ENCODE data around the gene SAV1. TPM values are rescaled to one million over a fixed set of nuclear protein-coding genes. Genes with fewer than 3 reads are reported as not detected.

SAV1 gene
- total RNA-seq, 1 experiment from 2014 or later: 64.1 TPM

DNA sequence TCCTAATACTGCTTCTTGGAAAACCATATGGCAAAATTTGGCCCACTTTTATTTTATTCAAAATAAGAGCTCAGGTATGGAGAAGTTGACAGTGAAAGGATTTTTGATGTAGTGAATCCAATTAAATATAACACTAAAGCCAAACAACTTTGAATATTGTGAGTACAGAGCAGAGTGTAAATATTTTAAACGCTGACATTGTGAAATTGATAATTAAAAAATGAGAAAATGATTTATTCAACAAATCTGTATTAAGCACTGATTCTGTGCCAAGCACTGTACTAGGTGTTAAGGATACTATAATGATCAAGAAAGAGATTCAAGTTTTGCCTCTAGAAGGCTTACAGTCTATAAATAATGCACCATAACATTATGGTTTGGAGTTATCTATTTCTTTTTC is 57.6 kb downstream of the SAV1 start:
- ATAC-seq (no peak), DNase-seq (ENCODE audit: low spot score) (no peak)
- Mint-ChIP-seq H3K9me3 (no peaks in the 10 kb centered on the region), H3K27ac (no peak overlapping the region), H3K27me3 (ENCODE audit: low read depth) (no peaks in the 10 kb centered on the region), H3K4me3 (no peak overlapping the region), H3K36me3 (no peaks in the 10 kb centered on the region), H3K4me1 (no peaks in the 10 kb centered on the region)
- CTCF ChIA-PET: interaction anchor here (1.0 kb wide), 1 partner anchor 10 kb away, joined by 3 read pairs; no protein-coding TSS in a partner anchor
- POLR2A ChIA-PET: no interaction called here
- TF ChIP-seq, protein P1, sequence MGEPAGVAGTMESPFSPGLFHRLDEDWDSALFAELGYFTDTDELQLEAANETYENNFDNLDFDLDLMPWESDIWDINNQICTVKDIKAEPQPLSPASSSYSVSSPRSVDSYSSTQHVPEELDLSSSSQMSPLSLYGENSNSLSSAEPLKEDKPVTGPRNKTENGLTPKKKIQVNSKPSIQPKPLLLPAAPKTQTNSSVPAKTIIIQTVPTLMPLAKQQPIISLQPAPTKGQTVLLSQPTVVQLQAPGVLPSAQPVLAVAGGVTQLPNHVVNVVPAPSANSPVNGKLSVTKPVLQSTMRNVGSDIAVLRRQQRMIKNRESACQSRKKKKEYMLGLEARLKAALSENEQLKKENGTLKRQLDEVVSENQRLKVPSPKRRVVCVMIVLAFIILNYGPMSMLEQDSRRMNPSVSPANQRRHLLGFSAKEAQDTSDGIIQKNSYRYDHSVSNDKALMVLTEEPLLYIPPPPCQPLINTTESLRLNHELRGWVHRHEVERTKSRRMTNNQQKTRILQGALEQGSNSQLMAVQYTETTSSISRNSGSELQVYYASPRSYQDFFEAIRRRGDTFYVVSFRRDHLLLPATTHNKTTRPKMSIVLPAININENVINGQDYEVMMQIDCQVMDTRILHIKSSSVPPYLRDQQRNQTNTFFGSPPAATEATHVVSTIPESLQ (CRISPR knock-in tag; IDR thresholded peaks at IDR 0.05): no peak
- TF ChIP-seq, protein P2, sequence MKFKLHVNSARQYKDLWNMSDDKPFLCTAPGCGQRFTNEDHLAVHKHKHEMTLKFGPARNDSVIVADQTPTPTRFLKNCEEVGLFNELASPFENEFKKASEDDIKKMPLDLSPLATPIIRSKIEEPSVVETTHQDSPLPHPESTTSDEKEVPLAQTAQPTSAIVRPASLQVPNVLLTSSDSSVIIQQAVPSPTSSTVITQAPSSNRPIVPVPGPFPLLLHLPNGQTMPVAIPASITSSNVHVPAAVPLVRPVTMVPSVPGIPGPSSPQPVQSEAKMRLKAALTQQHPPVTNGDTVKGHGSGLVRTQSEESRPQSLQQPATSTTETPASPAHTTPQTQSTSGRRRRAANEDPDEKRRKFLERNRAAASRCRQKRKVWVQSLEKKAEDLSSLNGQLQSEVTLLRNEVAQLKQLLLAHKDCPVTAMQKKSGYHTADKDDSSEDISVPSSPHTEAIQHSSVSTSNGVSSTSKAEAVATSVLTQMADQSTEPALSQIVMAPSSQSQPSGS (CRISPR knock-in tag; IDR thresholded peaks at IDR 0.05; ENCODE audit: borderline replicate concordance, low read depth): no peak
- TF ChIP-seq GRHL2 (CRISPR knock-in tag; IDR thresholded peaks at IDR 0.05; ENCODE audit: insufficient replicate concordance, severe bottlenecking) (no peak), ZNF396 (CRISPR knock-in tag; IDR thresholded peaks at IDR 0.05; ENCODE audit: borderline replicate concordance) (no peak), ATF1 (CRISPR knock-in tag; IDR thresholded peaks at IDR 0.05) (no peak), TP53 (CRISPR knock-in tag; IDR thresholded peaks at IDR 0.05) (no peak)
- TF ChIP-seq, protein P3, sequence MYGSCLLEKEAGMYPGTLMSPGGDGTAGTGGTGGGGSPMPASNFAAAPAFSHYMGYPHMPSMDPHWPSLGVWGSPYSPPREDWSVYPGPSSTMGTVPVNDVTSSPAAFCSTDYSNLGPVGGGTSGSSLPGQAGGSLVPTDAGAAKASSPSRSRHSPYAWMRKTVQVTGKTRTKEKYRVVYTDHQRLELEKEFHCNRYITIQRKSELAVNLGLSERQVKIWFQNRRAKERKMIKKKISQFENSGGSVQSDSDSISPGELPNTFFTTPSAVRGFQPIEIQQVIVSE (CRISPR knock-in tag; IDR thresholded peaks at IDR 0.05; ENCODE audit: borderline replicate concordance): no peak
- TF ChIP-seq, protein P4, sequence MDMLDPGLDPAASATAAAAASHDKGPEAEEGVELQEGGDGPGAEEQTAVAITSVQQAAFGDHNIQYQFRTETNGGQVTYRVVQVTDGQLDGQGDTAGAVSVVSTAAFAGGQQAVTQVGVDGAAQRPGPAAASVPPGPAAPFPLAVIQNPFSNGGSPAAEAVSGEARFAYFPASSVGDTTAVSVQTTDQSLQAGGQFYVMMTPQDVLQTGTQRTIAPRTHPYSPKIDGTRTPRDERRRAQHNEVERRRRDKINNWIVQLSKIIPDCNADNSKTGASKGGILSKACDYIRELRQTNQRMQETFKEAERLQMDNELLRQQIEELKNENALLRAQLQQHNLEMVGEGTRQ (CRISPR knock-in tag; IDR thresholded peaks at IDR 0.05): no peak

DNA sequence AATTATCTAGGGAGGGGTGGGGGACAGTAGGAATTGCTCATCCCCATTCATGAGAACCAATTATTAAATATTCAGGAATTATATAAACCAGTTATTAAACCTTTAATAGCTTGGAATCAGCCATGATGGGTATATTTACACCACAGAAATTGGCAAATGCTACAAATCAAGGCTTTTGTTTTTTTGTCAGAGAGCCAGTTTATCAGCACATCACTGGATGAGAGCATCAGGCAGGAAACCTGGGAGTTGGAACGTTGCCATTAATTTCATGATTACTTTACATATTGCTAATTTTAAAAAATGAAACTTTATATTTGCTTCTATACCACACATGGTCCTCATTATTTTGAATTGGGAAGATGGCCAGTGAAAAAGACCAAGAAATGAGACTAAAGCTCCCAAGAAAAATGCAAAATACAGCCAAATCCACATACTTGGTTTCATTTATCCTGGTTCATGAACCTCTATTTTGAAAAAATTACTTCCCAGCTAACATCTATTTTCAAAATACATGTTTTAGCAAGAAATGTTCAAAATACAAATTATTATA is 59.7 kb downstream of the SAV1 start:
- Mint-ChIP-seq H3K4me3 (no peak overlapping the region), H3K36me3 (no peaks in the 10 kb centered on the region), H3K27me3 (ENCODE audit: low read depth) (no peaks in the 10 kb centered on the region), H3K4me1 (no peaks in the 10 kb centered on the region), H3K27ac (no peak overlapping the region), H3K9me3 (no peaks in the 10 kb centered on the region)
- CTCF ChIA-PET: interaction anchor here (1.6 kb wide), 1 partner anchor 11 kb away, joined by 5 read pairs; no protein-coding TSS in a partner anchor
- POLR2A ChIA-PET: no interaction called here
- DNase-seq (ENCODE audit: low spot score) (no peak), ATAC-seq (no peak)
- TF ChIP-seq FOXK1 (CRISPR knock-in tag; IDR thresholded peaks at IDR 0.05) (no peak), JUN (CRISPR knock-in tag; IDR thresholded peaks at IDR 0.05) (no peak), CREB1 (CRISPR knock-in tag; IDR thresholded peaks at IDR 0.05) (no peak), SMAD3 (CRISPR knock-in tag; IDR thresholded peaks at IDR 0.05; ENCODE audit: borderline replicate concordance) (no peak), PRRX2 (CRISPR knock-in tag; IDR thresholded peaks at IDR 0.05) (no peak)
- TF ChIP-seq, protein P5, sequence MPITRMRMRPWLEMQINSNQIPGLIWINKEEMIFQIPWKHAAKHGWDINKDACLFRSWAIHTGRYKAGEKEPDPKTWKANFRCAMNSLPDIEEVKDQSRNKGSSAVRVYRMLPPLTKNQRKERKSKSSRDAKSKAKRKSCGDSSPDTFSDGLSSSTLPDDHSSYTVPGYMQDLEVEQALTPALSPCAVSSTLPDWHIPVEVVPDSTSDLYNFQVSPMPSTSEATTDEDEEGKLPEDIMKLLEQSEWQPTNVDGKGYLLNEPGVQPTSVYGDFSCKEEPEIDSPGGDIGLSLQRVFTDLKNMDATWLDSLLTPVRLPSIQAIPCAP (CRISPR knock-in tag; IDR thresholded peaks at IDR 0.05): no peak
- TF ChIP-seq, protein P6, sequence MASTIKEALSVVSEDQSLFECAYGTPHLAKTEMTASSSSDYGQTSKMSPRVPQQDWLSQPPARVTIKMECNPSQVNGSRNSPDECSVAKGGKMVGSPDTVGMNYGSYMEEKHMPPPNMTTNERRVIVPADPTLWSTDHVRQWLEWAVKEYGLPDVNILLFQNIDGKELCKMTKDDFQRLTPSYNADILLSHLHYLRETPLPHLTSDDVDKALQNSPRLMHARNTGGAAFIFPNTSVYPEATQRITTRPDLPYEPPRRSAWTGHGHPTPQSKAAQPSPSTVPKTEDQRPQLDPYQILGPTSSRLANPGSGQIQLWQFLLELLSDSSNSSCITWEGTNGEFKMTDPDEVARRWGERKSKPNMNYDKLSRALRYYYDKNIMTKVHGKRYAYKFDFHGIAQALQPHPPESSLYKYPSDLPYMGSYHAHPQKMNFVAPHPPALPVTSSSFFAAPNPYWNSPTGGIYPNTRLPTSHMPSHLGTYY (CRISPR knock-in tag; IDR thresholded peaks at IDR 0.05): no peak
- TF ChIP-seq, protein P7, sequence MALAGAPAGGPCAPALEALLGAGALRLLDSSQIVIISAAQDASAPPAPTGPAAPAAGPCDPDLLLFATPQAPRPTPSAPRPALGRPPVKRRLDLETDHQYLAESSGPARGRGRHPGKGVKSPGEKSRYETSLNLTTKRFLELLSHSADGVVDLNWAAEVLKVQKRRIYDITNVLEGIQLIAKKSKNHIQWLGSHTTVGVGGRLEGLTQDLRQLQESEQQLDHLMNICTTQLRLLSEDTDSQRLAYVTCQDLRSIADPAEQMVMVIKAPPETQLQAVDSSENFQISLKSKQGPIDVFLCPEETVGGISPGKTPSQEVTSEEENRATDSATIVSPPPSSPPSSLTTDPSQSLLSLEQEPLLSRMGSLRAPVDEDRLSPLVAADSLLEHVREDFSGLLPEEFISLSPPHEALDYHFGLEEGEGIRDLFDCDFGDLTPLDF (CRISPR knock-in tag; IDR thresholded peaks at IDR 0.05): no peak
- TF ChIP-seq, protein P2 (CRISPR knock-in tag; IDR thresholded peaks at IDR 0.05; ENCODE audit: borderline replicate concordance, low read depth): no peak
- TF ChIP-seq, protein P8, sequence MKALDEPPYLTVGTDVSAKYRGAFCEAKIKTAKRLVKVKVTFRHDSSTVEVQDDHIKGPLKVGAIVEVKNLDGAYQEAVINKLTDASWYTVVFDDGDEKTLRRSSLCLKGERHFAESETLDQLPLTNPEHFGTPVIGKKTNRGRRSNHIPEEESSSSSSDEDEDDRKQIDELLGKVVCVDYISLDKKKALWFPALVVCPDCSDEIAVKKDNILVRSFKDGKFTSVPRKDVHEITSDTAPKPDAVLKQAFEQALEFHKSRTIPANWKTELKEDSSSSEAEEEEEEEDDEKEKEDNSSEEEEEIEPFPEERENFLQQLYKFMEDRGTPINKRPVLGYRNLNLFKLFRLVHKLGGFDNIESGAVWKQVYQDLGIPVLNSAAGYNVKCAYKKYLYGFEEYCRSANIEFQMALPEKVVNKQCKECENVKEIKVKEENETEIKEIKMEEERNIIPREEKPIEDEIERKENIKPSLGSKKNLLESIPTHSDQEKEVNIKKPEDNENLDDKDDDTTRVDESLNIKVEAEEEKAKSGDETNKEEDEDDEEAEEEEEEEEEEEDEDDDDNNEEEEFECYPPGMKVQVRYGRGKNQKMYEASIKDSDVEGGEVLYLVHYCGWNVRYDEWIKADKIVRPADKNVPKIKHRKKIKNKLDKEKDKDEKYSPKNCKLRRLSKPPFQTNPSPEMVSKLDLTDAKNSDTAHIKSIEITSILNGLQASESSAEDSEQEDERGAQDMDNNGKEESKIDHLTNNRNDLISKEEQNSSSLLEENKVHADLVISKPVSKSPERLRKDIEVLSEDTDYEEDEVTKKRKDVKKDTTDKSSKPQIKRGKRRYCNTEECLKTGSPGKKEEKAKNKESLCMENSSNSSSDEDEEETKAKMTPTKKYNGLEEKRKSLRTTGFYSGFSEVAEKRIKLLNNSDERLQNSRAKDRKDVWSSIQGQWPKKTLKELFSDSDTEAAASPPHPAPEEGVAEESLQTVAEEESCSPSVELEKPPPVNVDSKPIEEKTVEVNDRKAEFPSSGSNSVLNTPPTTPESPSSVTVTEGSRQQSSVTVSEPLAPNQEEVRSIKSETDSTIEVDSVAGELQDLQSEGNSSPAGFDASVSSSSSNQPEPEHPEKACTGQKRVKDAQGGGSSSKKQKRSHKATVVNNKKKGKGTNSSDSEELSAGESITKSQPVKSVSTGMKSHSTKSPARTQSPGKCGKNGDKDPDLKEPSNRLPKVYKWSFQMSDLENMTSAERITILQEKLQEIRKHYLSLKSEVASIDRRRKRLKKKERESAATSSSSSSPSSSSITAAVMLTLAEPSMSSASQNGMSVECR (CRISPR knock-in tag; IDR thresholded peaks at IDR 0.05; ENCODE audit: borderline replicate concordance): no peak
- TF ChIP-seq, protein P9, sequence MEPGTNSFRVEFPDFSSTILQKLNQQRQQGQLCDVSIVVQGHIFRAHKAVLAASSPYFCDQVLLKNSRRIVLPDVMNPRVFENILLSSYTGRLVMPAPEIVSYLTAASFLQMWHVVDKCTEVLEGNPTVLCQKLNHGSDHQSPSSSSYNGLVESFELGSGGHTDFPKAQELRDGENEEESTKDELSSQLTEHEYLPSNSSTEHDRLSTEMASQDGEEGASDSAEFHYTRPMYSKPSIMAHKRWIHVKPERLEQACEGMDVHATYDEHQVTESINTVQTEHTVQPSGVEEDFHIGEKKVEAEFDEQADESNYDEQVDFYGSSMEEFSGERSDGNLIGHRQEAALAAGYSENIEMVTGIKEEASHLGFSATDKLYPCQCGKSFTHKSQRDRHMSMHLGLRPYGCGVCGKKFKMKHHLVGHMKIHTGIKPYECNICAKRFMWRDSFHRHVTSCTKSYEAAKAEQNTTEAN (CRISPR knock-in tag; IDR thresholded peaks at IDR 0.05): no peak
